ENCODE data around the gene EXD3. TPM values are rescaled to one million over a fixed set of nuclear protein-coding genes. Genes with fewer than 3 reads are reported as not detected.

EXD3 gene
- total RNA-seq, 1 donor from 2014 or later, result 12.0 TPM

- DNase-seq (ENCODE audit: low spot score), result no peak
Measured at GRCh38 chr9:137317718-137318511, 105.0 kb downstream of the EXD3 start.

- no peak for DNase-seq (ENCODE audit: low spot score)
Measured at GRCh38 chr9:137317021-137317717, 105.8 kb downstream of the EXD3 start.

- DNase-seq (ENCODE audit: low spot score), result peak; percentile 57
Measured at GRCh38 chr9:137316012-137316981, 106.7 kb downstream of the EXD3 start.

- no peak for DNase-seq (ENCODE audit: low spot score)
Measured at GRCh38 chr9:137315581-137316011, 107.4 kb downstream of the EXD3 start.

- DNase-seq (ENCODE audit: low spot score), result no peak
Measured at GRCh38 chr9:137314561-137315560, 108.1 kb downstream of the EXD3 start.

- no peak for DNase-seq (ENCODE audit: low spot score)
Measured at GRCh38 chr9:137313956-137314560, 108.9 kb downstream of the EXD3 start.

- no peak for DNase-seq (ENCODE audit: low spot score)
Measured at GRCh38 chr9:137313326-137313936, 109.5 kb downstream of the EXD3 start.

GRCh38 chr9:137312852-137313325 lies 110.1 kb downstream of the EXD3 start:
- DNase-seq (ENCODE audit: low spot score), result no peak

- no peak for DNase-seq (ENCODE audit: low spot score)
Measured at GRCh38 chr9:137311986-137312851, 110.7 kb downstream of the EXD3 start.

GRCh38 chr9:137311171-137311985 lies 111.6 kb downstream of the EXD3 start:
- DNase-seq (ENCODE audit: low spot score), result no peak

GRCh38 chr9:137310189-137311052 lies 112.5 kb downstream of the EXD3 start:
- no peak for DNase-seq (ENCODE audit: low spot score)

GRCh38 chr9:137309368-137310188 lies 113.4 kb downstream of the EXD3 start:
- no peak for DNase-seq (ENCODE audit: low spot score)

- no peak for DNase-seq (ENCODE audit: low spot score)
Measured at GRCh38 chr9:137308057-137308619, 114.8 kb downstream of the EXD3 start.

GRCh38 chr9:137307255-137308056 lies 115.5 kb downstream of the EXD3 start:
- DNase-seq (ENCODE audit: low spot score), result no peak

GRCh38 chr9:137306850-137307254 lies 116.1 kb downstream of the EXD3 start:
- no peak for DNase-seq (ENCODE audit: low spot score)

Data from umbilical cord (tissue), 2 donors.